ENCODE measurements around the gene NEMP2. TPM values are rescaled to one million over a fixed set of nuclear protein-coding genes. Genes with fewer than 3 reads are reported as not detected.
"Not testable (repeated sequence)": the region's sequence is repeated elsewhere in the genome, so short reads cannot be mapped to it uniquely, and the experiment has no call there.

Gene NEMP2
- total RNA-seq, 1 donor from 2014 or later, result 21.1 TPM

GRCh38 chr2:190501702-190502407 is 32.7 kb downstream of the NEMP2 start:
- no peak for TF ChIP-seq CTCF (IDR thresholded peaks at IDR 0.05; ENCODE audit: unreplicated experiment)
- no peak for DNase-seq (ENCODE audit: low spot score in 2 of 2, unreplicated experiment in 2 of 2)
- Mint-ChIP-seq H3K4me1 (peaks cover 4% of the 10 kb centered on the region), H3K27ac (no peak overlapping the region), H3K36me3 (peaks cover 9% of the 10 kb centered on the region), H3K4me3 (no peak overlapping the region), H3K9me3 (no peaks in the 10 kb centered on the region), H3K27me3 (ENCODE audit: low read depth) (no peaks in the 10 kb centered on the region)

- no peak for TF ChIP-seq CTCF (IDR thresholded peaks at IDR 0.05; ENCODE audit: unreplicated experiment)
- Mint-ChIP-seq H3K36me3 (peaks cover 10% of the 10 kb centered on the region), H3K27ac (no peak overlapping the region), H3K4me1 (peaks cover 4% of the 10 kb centered on the region), H3K9me3 (peaks cover under 1% of the 10 kb centered on the region), H3K4me3 (no peak overlapping the region), H3K27me3 (ENCODE audit: low read depth) (no peaks in the 10 kb centered on the region)
- DNase-seq (ENCODE audit: low spot score in 2 of 2, unreplicated experiment in 2 of 2), result no peak
Measured at GRCh38 chr2:190501231-190501630, 33.3 kb downstream of the NEMP2 start.

GRCh38 chr2:190500054-190500502 is 34.4 kb downstream of the NEMP2 start:
- TF ChIP-seq CTCF (IDR thresholded peaks at IDR 0.05; ENCODE audit: unreplicated experiment), result no peak
- Mint-ChIP-seq H3K4me1 (peaks cover 4% of the 10 kb centered on the region), H3K4me3 (no peak overlapping the region), H3K27me3 (ENCODE audit: low read depth) (no peaks in the 10 kb centered on the region), H3K36me3 (peaks cover 21% of the 10 kb centered on the region), H3K27ac (no peak overlapping the region), H3K9me3 (peaks cover 12% of the 10 kb centered on the region)
- DNase-seq (ENCODE audit: low spot score in 2 of 2, unreplicated experiment in 2 of 2), result no peak

- Mint-ChIP-seq H3K4me1 (peaks cover 4% of the 10 kb centered on the region), H3K27ac (no peak overlapping the region), H3K36me3 (peaks cover 27% of the 10 kb centered on the region), H3K4me3 (no peak overlapping the region), H3K9me3 (peaks cover 18% of the 10 kb centered on the region), H3K27me3 (ENCODE audit: low read depth) (no peaks in the 10 kb centered on the region)
- no peak for DNase-seq (ENCODE audit: low spot score in 2 of 2, unreplicated experiment in 2 of 2)
- TF ChIP-seq CTCF (IDR thresholded peaks at IDR 0.05; ENCODE audit: unreplicated experiment), result no peak
Measured at GRCh38 chr2:190499273-190499672, 35.2 kb downstream of the NEMP2 start.

GRCh38 chr2:190497428-190497827 is 37.1 kb downstream of the NEMP2 start:
- Mint-ChIP-seq H3K36me3 (peaks cover 41% of the 10 kb centered on the region), H3K27me3 (ENCODE audit: low read depth) (no peaks in the 10 kb centered on the region), H3K27ac (peak overlapping the region; percentile 44), H3K9me3 (peaks cover 36% of the 10 kb centered on the region), H3K4me1 (peaks cover 4% of the 10 kb centered on the region), H3K4me3 (no peak overlapping the region)
- no peak for DNase-seq (ENCODE audit: low spot score in 2 of 2, unreplicated experiment in 2 of 2)
- TF ChIP-seq CTCF (IDR thresholded peaks at IDR 0.05; ENCODE audit: unreplicated experiment), result no peak

- not testable (repeated sequence) for H3K4me1 Mint-ChIP-seq; DNase-seq (ENCODE audit: low spot score in 2 of 2, unreplicated experiment in 2 of 2); H3K27me3 Mint-ChIP-seq (ENCODE audit: low read depth); H3K4me3 Mint-ChIP-seq; H3K27ac Mint-ChIP-seq
- Mint-ChIP-seq H3K36me3 (peaks cover 55% of the 10 kb centered on the region), H3K9me3 (peaks cover 47% of the 10 kb centered on the region)
Measured at GRCh38 chr2:190494600-190495227, 39.8 kb downstream of the NEMP2 start.
